Activated CD4-positive, alpha-beta T cell treated with anti-CD3 and anti-CD28 coated beads, Interleukin-2, Interleukin-4, amounts not matched to agents 100 ng/mL and 50 ng/mL, durations not matched to agents 16 hours and 8 hours (primary cell): ENCODE results near the gene VOPP1.

Source experiments
- DNase-seq: peaks from one replicate; pipeline ENCODE4 v3.0.0-alpha.2; 2020; ENCODE audit warnings: low spot score

Gene VOPP1

DNA sequence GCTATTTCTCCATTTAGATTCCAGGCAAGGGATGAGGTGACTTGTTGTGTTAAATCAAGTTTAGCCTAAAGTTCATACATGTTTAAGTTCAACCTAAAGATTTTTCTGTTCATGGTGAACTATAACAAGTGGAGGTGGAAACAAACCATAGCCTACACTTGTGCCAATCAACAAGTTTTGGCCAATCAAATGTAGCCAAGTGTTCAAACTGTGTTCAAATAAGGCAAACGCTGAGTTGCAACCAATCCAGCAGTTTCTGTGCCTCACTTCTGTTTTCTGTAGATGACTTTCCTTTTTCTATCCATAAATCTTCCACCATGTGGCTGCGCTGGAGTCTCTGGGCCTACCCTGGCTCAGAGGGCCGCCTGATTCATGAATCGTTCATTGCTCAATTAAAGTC, 4.5 kb upstream of the VOPP1 start:
- DNase-seq = no peak

DNA sequence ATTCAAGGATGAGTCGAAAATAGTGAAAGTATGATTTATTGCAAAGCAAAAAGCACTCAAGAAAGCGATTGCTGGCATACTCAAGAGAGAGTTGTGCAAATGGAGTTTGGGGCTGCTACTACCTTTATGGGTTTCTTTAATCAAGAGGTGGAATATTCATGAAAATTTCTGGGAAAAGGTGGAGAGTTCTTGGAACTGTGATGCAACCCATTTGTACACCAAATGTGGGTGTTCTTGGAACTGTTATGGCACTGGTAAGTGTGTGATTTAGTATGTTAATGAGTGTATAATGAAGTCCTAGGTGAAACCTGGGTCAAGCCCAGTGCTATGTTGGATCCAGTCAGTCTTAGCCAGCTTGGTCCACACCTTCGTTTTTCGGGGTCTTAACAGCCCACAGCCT, 3.4 kb upstream of the VOPP1 start:
- DNase-seq = no peak

DNA sequence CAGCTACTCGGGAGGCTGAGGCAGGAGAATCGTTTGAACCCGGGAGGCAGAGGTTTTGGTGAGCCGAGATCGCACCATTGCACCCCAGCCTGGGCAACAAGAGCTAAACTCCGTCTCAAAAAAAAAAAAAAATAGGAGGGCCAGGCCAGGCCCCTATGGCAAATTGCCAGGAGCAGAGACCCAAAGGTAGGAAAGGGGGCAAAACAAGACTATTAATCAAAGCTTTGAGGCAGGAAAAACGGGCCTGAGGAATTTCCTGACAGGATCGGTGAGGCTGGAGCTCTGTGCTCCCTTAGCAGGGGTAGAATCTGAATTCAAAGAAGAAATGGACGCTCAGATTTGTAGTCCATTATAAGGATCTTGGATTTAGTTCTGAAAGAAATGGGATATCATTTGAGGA, 2.8 kb upstream of the VOPP1 start:
- no peak for DNase-seq

DNA sequence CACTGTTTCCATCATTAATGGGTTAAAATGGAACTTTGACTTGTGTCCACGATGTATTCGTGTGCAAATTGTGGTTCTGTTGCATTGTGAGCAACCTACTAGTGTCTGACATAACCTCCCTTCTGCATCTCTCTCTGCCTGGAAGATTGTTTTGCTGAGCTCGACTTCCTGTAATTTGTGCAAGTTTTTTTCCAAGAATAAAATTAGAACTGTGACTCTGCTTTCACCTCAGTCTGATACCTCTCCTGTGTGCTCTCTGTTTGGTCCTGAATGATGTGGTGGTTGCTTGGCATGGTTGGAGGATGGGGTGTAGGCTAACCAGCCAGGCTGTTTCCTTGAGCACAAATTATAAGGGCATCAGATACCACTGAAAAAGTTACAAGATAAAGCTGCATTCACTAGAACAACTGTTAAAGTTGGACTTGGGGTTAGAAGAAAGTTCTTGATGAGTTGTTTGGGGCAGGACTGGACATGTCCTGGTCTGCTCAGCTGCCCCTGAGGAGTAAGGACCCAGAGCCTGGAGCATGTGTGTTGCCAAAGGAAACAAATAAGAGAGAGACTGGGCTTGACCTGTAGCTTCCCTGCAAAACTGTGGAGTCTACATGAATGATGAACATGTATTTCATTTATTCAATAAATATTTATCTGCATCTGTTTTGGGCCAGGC, 1.9 kb upstream of the VOPP1 start:
- no peak for DNase-seq

DNA sequence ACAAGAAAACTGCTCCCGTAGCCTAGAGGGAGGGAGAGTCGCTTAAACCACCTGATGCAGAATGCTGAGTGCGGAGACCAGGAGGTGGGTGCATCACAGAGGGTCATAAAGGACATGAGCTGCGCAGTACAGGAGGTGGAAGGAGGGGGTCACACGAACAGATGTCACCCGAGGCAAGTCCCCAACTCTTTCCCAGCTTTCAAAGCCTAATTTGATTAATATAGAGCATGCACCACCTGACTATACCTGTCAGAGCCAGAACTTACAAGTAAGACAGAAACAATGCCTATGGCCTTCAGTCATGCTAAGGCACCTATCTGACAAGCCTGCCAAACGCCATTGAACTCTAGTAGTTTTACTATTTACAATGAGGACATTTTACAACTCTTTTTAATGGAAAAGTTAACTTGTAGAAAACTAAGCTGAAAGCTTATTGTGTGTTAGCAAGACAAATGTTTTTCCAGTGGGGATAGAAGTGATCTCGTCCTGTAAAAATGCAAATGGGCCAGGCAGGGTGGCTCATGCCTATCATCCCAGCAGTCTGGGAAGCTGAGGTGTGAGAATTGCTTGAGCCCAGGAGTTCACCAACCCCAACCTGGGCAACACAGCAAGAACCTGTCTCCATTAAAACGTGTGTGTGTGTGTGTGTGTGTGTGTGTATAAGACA, 1.1 kb upstream of the VOPP1 start:
- no peak for DNase-seq

DNA sequence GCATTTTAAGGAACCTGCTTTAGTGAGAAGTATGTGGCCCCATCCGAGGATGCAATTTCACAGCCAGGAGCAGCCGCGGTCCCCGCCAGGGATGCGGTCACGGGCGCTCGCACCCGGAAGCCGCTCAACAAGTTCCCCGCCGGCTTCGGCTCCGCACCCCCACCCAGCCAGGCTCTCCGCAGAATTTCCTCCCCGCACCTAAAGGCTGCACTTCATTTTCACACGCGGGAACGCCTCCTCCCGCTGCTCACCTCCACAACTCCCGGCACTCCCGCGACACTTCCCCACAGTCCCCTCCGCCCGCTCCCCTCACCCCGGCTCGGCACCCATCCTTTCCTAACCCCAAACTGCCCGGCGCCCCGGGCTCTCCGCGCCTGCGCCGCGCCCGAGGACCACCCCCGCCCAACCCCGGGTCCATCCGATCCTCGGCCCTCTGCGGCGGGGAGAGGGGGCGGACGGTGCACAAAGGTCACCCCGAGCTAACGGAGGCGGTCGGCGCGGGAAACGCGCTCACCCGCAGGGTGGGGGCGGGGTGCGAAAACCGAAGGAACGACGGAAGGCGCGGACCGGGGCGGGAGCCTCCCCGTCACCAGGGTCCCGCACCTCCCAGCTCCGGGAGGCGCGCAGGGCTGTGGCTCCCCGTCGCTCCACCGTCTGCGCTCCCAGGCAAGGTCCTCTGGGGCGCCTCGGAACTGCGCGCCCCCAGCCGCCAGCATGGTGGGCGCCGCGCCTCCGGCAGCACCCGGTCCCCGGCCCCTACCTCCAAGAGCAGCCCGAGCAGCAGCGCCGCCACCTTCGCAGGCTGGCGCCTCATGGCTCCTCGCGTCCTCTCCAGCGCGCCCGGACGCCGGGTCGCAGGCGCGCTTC, 558 bp downstream of the VOPP1 start:
- peak; percentile 54 for DNase-seq

DNA sequence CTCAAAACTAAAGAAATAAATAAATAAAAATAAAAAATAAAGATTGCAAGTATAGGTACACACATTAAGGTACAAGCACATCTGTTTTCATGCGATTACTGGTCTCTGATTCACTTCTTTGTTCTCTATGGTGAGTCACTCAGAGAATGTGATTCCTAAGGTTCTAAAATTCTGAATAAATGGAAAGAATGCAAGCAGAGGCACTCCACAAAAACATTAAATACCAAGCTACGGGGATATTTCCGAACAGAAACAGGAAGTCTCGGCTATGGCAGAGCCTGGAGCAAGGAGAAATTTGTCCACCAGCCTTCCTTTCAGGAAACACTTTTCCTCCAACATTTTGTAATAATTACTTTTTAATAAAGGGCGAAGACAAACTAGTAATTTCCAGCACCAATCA, 1.4 kb downstream of the VOPP1 start:
- no peak for DNase-seq

DNA sequence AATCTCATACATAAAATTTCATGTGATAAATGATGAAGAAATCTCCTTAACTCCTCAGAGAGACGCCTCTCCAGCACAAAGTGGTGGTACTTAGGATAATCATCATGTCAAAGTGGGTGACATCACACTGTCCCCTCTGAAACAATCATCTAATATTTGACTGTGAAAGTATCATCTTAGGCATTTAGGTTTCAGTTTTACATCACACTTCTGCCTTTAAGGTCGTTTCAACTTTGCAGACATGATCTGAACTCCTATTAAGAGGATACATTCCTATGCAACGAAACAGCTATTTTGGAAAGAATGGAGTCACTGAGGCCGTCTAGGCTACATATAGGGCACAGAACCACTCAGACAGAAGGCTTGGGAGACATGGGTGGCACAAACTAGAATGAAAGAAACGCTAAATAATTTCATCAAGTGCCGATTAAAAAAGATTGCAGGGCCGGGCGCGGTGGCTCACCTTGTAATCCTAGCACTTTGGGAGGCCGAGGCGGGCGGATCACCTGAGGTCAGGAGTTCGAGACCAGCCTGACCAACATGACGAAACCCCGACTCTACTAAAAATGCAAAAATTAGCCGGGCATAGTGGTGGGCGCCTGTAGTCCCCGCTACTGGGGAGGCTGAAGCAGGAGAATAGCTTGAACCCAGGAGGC, 2.0 kb downstream of the VOPP1 start:
- peak; percentile 66 for DNase-seq

DNA sequence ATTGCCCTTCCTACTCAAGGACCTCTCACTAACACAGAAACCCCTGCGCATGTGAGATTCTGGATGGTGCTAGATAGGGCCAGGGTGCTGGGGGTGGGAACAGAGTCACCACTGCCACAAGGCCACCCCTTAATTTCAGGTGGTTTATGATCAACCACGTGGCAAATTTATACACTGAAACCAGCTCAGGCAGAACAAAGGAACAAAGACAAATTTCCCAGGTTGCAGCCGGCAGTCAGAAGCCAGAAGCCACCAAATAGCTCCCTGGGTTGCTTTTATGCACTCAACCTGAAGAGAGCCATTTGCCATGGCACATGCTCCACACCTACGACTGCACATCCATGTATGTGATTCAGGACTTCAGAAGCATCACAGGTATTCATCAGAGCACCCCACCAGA, 2.5 kb downstream of the VOPP1 start:
- DNase-seq = peak; percentile 66

DNA sequence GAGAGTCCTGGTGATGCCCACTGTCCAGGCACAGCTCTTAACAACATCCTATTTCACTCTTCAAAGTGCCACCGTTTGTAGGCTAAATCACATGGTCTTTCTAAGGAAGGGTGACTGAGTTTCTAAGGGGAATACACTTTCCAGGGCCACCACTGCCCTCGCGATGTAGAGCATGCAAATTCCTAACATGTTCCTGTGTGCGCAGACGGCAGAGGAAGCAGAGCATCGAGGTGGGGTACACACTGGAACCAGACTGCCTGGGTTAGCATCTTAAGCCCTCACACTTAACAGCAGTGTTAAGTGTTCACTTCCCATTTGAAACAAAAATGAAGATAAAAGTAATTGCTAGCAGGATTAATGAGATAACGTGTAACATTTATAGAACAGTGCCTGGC, 3.0 kb downstream of the VOPP1 start:
- DNase-seq = no peak

DNA sequence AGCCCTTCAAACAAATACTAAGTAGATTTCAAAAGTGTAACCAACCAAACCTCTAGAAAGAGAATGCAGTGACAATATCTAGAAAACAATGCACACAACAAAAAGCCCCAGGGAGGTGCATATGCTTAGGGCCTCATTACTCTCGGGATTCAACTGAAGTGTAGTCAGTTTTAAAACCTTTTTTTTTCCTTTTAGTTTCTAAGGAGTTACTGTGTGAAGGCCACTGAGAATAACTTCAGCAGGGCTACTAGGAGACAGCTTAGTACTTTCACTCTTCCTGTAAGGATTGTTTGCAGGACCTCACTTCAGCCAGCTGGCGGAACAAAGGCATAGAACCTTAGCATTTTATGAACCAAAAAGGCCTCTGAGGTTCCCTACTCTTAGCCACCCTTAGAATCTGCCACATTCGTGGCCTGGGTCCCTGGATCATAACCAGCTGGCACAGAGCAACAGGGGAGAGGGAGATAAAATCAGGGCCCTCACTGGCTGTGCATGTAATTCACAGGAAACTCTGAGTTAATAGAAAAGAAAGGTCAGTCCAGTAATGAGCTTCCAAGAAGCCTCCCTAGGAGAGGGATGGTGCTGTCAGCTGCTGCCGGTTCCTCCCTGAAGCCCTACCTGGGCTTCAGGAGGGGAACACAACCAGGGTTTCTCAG, 3.6 kb downstream of the VOPP1 start:
- no peak for DNase-seq

DNA sequence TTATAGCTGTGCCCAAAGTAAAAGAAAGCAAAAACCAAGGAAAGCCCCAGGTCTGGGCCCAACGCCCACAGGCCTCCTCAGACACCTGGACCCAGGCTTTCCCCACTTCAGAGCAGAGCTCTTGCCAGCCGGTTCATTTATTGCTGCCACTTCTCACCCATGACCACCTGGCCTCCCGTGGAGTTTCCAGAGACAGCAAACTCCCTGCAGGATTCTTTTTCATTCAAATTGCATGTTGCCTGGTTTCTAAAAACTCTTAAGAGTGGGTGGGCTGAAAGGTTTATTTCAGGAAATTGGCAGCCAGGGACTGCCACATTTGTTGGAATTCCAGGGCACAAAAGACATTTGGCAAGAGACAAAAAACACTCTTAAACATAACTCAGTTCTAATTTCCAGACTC, 4.7 kb downstream of the VOPP1 start:
- no peak for DNase-seq

DNA sequence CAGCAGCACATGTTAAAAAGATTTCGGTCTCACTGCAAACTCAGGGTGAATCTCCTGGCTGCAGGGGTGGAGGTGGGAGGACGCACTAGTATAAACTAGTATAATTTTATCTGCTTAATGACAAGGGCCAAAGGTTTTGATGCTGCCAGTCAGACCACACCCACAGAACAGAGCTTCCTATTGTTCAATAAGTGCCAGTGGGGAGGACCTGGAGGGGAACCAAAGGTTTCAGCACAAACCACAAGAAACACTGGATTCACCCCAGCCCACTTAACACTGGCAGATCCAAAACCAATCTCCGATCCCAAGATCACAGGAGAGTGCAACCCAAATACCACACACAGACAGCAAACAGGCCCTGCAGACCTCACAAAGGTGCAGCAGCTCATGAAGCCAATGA, 6.6 kb downstream of the VOPP1 start:
- DNase-seq = no peak

DNA sequence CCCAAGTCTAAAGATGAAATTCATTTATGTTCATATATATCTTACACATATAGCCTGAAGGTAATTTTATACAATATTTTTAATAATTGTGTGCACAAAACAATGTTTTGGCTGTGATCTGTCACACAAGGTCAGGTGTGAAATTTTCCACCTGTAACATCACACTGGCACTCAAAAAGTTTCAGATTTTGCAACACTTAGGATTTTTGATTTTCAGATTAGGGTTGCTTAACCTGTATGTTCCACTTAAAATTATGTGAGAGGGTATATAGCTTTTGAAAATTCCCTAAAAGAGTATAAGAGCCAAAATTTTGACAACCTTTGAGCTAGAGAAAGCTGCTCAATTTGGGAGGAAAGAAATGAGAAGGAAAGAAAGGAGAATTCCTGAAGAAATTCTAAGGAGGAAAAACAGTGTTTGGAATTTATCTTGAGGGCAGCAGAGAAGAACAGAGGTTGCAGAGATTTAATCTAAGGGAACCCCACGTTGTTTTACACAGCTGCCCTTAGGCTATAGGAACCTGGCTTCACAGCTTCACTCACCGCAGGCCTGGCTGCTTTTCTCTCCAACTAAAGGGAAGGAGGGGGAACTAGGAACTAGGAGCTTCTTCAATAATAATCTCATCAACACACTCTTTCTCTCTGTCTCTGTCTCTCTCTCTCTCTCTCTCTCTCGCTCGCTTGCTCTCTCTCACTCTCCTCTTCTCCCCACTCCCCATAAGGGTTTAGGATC, 8.5 kb downstream of the VOPP1 start:
- DNase-seq = no peak

DNA sequence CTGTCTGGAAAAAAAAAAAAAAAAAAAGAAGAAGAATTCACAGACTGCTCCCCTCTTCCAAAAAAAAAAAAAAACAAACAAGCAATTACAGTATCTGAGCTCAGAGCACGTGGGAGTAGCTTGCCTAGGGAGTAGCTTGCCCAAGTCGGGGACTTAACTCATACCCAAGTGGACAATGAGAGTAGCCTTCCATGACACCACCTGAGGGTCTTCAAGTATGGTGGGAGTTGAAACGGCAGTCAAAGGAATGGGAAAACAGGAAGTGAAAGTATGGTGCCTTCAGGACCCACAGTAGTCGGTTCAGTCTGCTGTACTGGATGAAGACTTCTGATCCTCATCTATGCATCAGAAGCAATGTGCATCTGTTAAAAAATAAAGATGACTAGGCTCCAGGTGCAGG, 10.6 kb downstream of the VOPP1 start:
- no peak for DNase-seq

DNA sequence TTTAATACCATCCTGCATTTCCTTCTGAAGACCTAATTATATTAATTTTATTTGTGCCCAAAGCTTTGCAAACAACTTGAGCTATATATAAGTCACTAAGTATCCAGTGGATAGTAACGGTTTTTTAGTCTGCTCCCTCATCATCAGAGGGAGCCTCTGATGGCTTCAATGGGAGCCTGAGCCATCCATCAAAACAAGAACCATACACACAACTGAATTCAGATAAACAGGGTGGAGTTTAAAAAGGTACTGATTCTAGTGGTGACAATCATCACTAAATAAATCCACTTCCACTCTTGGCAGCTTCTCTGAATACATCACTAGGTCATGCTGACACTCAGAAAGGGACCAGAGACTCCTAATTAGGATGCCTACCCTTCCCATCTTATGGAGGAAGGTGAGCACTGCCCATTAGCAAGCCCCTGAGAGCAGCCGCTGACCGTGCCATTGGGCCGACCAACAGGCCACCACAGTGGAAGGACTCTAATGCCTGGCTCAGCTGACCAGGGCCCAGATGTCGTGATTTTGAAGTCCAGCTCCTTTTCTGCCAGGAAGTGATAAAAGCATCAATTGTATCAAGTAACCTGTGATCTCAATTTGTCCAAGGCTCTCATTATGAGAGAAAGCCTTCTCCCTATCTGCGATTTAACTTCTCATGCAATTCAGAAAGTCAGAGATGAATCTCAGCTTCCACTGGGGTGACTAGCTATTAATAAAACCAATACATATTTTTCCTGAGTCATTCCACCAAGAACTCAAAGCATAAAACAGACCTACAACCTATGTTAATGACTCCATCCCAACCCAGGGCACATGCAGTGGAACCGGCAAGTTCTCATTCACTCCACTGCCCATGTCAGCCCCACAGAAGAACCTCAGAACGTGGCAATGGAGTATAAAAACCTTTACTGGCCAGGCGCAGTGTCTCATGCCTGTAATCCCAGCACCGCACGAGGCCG, 13.1 kb downstream of the VOPP1 start:
- DNase-seq = no peak

DNA sequence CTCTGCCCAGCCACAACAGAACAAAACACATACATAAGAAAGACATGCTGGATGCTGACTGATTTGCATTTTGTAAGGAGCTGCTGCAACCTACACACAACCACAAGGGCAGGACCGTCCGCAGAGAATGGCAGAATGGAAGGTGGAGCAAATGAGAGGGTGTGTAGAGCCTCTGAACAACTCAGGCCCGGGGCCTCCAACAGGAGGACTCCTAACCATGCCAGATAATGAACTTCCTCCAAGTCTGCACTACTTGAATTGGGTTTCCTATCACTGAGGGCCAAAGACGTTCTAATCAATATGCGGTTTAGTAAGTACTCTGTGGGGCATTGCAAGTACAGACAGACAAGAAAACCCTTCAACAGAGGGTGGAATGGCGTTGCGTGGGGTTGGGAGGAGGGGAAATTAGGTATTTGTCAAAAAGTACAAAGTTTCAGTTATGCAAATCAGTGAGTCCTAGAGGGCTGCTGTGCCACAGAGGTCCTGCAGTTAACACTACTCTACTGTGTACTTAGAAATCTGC, 14.6 kb downstream of the VOPP1 start:
- DNase-seq = no peak

DNA sequence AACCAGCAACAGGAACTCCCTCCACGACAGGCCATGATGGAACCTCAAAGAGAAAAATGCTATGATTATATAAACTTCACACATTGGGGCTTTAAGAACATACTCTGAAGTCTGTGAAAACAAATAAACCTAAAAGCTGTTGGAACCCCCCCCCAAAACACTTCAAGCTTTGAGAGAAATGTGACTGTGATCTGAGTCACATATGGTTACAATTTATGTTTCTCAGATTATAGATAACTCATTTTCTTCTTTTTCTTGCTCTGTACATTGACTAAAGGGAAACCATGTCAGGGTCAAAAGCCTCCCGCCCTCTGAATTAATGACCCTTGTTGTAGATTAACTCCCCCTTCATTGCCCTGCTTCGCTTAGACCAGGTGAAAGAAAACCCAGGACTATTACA, 15.8 kb downstream of the VOPP1 start:
- DNase-seq = no peak

DNA sequence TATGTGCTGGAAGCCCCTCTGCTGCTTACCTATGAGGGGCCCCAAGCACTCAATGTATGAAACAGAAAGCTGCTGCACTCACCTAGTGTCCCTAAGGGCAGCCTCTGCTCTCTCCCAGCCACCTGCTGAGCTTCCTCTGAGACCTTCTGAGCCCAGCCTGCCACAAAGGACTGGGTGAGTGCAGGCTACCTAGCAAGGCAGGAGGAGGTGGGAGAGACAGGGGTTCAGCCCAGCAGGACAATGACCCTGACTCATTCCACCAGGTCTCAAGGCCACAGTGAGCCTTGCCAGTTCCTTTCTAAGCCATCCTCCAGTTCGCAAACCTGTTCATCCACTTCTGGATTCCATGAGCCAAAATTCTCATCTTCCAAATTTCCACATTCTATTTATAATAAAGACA, 16.3 kb downstream of the VOPP1 start:
- DNase-seq = no peak

DNA sequence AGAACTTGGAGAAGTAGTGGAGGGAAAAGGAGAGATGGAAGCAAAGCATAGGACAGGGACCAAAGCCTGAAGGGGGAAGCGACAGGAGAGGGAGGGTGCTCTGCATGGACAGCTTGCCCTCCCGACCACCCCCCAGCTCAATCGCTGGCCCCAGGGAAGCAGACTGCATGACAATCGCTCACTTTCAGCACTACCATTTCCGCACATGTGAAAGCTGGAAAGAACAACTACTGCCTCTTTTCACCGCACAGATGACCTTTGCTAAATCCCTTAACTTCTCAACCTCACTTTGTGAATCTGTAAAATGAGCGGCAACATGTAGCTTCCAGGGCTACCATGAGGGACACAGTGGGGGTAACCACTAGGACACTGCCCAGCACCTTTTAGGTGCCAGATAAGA, 17.1 kb downstream of the VOPP1 start:
- no peak for DNase-seq
